T47D (cell line): ENCODE results near the gene PTK6.

Experiments
- DNase-seq, 2 experiments: peaks; one replicate each; pipeline versions ENCODE4 v3.0.0 to v3.0.0-alpha.2; 2011 to 2012; ENCODE audit warnings: low read depth in 1 of 2, low spot score in 1 of 2
- JUND ChIP-seq: IDR thresholded peaks from 2 replicates; pipeline ENCODE4 v1.6.1; 2012; ENCODE audit warnings: low read depth
- in situ Hi-C: cut with HindIII; loops from 2 replicates; pipeline ENCODE4 v1.10.0; 2016; ENCODE audit warnings: low sequenced_read_pairs, low pct_unique_long_range_greater_than_20kb

Gene PTK6

GRCh38 chr20:63540417-63541186 lies 3.4 kb upstream of the PTK6 start:
- TF ChIP-seq JUND, result no peak
- in situ Hi-C loops, result no loop called here
- no peak for DNase-seq

- TF ChIP-seq JUND, result no peak
- in situ Hi-C loops, result no loop called here
- no peak for DNase-seq
Observed at GRCh38 chr20:63539441-63540370, 2.5 kb upstream of the PTK6 start.

GRCh38 chr20:63539092-63539430 lies 1.9 kb upstream of the PTK6 start:
- in situ Hi-C loops, result no loop called here
- no peak for TF ChIP-seq JUND
- DNase-seq, result no peak

GRCh38 chr20:63538204-63539091 lies 1.3 kb upstream of the PTK6 start:
- in situ Hi-C loops, result no loop called here
- no peak for TF ChIP-seq JUND
- DNase-seq, result peak; percentile 97 to 98

GRCh38 chr20:63537525-63538203 lies 488 bp upstream of the PTK6 start:
- TF ChIP-seq JUND, result no peak
- peak; percentile 99 to 100 for DNase-seq
- in situ Hi-C loops, result no loop called here

GRCh38 chr20:63536241-63536977 lies 767 bp downstream of the PTK6 start:
- TF ChIP-seq JUND, result no peak
- in situ Hi-C loops, result no loop called here
- peak; percentile 86 to 88 for DNase-seq

- TF ChIP-seq JUND, result no peak
- in situ Hi-C loops, result no loop called here
- no peak for DNase-seq
Observed at GRCh38 chr20:63534831-63535651, 2.1 kb downstream of the PTK6 start.

GRCh38 chr20:63534427-63534830 lies 2.7 kb downstream of the PTK6 start:
- in situ Hi-C loops, result no loop called here
- TF ChIP-seq JUND, result no peak
- no peak for DNase-seq

GRCh38 chr20:63533871-63534393 lies 3.2 kb downstream of the PTK6 start:
- in situ Hi-C loops, result no loop called here
- DNase-seq, result no peak
- TF ChIP-seq JUND, result no peak

GRCh38 chr20:63533388-63533787 lies 3.8 kb downstream of the PTK6 start:
- no peak for TF ChIP-seq JUND
- no peak for DNase-seq
- in situ Hi-C loops, result no loop called here

- no peak for TF ChIP-seq JUND
- DNase-seq, result no peak
- in situ Hi-C loops, result no loop called here
Observed at GRCh38 chr20:63532449-63532971, 4.7 kb downstream of the PTK6 start.
